Lung (tissue), 12 donors: Measurements from ENCODE around the gene ERP27. TPM values are rescaled to one million over a fixed set of nuclear protein-coding genes. Genes with fewer than 3 reads are reported as not detected.

Experiments
- ATAC-seq: fragments of 200-7000 bp; cut with Tn5 transposase; one replicate; pipeline ENCODE4 v1.9.1; 2020; ENCODE audit warnings: moderate number of reproducible peaks; ENCODE audit not compliant: insufficient read depth, low FRiP score
- DNase-seq, 3 donors: peaks; one replicate each; pipeline ENCODE4 v3.0.0-alpha.2; 2013 to 2017
- H3K27ac ChIP-seq, 2 donors: one replicate each; pipeline ENCODE4 v1.5.1; 2013; ENCODE audit warnings: mild to moderate bottlenecking in 2 of 2, moderate library complexity in 2 of 2, control low read depth in 1 of 2, inconsistent platforms in 1 of 2, low read depth in 1 of 2, low read length in 1 of 2
- H3K27me3 ChIP-seq, 3 donors: one replicate each; pipeline ENCODE4 v1.5.1; 2013; ENCODE audit warnings: low read length in 2 of 3; ENCODE audit not compliant: control insufficient read depth in 3 of 3, insufficient read depth in 3 of 3
- H3K36me3 ChIP-seq, 4 donors: one replicate each; pipeline ENCODE4 v1.5.1; 2013; ENCODE audit warnings: low read length in 4 of 4, mild to moderate bottlenecking in 1 of 4, moderate library complexity in 1 of 4; ENCODE audit not compliant: control insufficient read depth in 4 of 4, insufficient read depth in 4 of 4
- H3K4me1 ChIP-seq, 5 donors: one replicate each; pipeline ENCODE4 v1.5.1; 2013; ENCODE audit warnings: low read length in 5 of 5, mild to moderate bottlenecking in 2 of 5, moderate library complexity in 1 of 5; ENCODE audit not compliant: control insufficient read depth in 5 of 5, insufficient read depth in 5 of 5
- H3K4me3 ChIP-seq: one replicate; pipeline ENCODE4 v1.5.1; 2013; ENCODE audit warnings: mild to moderate bottlenecking, control low read depth, moderate library complexity
- H3K9ac ChIP-seq, 2 donors: one replicate each; pipeline ENCODE4 v1.5.1; 2013; ENCODE audit warnings: low read length in 2 of 2, control low read depth in 1 of 2; ENCODE audit not compliant: insufficient read depth in 1 of 2
- H3K9me3 ChIP-seq, 4 donors: one replicate each; pipeline ENCODE4 v1.5.1; 2013; ENCODE audit warnings: low read length in 3 of 4, mild to moderate bottlenecking in 1 of 4, moderate library complexity in 1 of 4; ENCODE audit not compliant: control insufficient read depth in 4 of 4, insufficient read depth in 3 of 4
- WGBS, 2 donors: extraction: QIAGEN DNeasy Blood & Tissue Kit; methylation state at CpG; one replicate each; pipeline ENCODE4 v1.1.7; 2013; 5-methylcytosine and 5-hydroxymethylcytosine counted together
- polyA plus RNA-seq, 2 donors: library from polyadenylated mRNA; stranded (reverse); fragments of 200-250 nt; gene quantifications; one replicate each; pipeline ENCODE4 v1.2.1, GENCODE V29; 2013
- total RNA-seq, 2 donors: library from RNA; depleted of rRNA in 1 of 2; stranded (reverse); fragments of >200 nt in 1 of 2; gene quantifications; one replicate each; pipeline ENCODE4 v1.2.1, GENCODE V29; 2014 to 2021
- TF ChIP-seq, protein P1 (sequence below): IDR thresholded peaks from 2 replicates; pipeline ENCODE4 v1.5.1; 2012; ENCODE audit warnings: mild to moderate bottlenecking; ENCODE audit errors: control extremely low read depth, extremely low read depth
- donor health status: control.
- donor health status: control.
- donor health status: Bipolar disorder and iron deficiency.
- donor health status: healthy.
- donor health status: DM: yes; HTN: yes; CAD: no.

Gene ERP27
- total and polyA plus RNA-seq, 4 donors: 1.9 to 64.6 (median 10.4) TPM

DNA sequence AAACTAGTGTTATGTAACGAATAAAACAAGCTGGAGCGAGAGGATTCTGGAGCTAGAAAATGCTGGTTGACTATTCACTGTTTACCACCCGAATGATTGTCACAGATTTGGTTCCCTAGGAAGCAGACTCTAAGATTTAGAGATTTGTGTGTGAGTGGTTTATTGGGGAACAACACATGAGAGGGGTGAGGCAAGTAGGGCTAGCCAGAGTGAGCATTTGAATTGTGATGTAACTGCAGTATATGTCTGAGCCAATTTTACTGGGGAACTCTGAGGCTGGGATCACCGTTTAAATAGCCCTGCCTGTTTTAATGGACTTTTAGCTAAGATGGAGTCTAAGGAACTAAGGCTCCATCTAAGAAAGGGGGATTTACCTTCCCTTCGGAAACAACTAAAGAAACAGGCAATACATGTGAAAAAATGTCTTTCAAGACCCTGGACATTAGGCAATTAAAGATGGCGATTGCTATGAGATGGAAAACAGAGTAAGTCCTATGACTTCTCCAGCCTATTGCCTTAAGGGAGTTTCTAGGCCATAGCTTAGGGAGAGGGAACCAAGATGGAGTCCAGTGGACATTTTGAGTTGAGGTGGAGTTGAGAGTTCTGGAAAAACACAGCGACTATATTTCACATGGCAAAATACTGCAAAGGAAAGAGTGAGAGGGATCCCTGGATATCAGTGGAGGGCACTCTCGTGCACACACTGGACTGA lies 59.0 kb downstream of the ERP27 start:
- no peak for DNase-seq
- H3K9ac ChIP-seq: no peak overlapping the region
- H3K27me3 ChIP-seq: no peaks in the 10 kb centered on the region
- H3K36me3 ChIP-seq: peaks cover 0 to 1% (median 0%) of the 10 kb centered on the region in 4 donors
- H3K4me3 ChIP-seq: no peak overlapping the region
- H3K9me3 ChIP-seq: no peaks in the 10 kb centered on the region
- WGBS, 2 donors: 93 to 94% methylated on average over 8 of the region's 8 CpGs
- H3K27ac ChIP-seq: no peak overlapping the region
- peaks cover 0 to 15% (median 1%) of the 10 kb centered on the region in 5 donors for H3K4me1 ChIP-seq
- no peak for ATAC-seq
- TF ChIP-seq, protein P1, sequence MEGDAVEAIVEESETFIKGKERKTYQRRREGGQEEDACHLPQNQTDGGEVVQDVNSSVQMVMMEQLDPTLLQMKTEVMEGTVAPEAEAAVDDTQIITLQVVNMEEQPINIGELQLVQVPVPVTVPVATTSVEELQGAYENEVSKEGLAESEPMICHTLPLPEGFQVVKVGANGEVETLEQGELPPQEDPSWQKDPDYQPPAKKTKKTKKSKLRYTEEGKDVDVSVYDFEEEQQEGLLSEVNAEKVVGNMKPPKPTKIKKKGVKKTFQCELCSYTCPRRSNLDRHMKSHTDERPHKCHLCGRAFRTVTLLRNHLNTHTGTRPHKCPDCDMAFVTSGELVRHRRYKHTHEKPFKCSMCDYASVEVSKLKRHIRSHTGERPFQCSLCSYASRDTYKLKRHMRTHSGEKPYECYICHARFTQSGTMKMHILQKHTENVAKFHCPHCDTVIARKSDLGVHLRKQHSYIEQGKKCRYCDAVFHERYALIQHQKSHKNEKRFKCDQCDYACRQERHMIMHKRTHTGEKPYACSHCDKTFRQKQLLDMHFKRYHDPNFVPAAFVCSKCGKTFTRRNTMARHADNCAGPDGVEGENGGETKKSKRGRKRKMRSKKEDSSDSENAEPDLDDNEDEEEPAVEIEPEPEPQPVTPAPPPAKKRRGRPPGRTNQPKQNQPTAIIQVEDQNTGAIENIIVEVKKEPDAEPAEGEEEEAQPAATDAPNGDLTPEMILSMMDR: no peak

DNA sequence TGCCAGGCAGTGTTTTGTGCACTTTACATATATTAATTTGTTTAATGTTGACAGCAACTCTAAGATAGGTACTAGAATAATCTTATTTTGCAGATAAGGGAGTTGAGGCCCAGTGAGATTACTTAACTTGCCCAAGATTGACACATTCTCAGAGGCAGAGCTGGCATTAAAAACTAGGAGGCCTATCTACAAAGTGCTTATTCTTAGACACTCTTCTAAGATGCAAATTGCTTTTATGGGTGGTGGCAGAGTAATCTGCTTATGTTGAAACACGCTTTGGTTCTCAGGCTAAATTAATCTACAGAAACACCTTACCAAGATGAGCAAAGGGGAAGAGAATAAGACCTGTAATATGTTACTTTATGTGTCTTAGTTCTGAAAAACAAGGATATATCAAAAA lies 59.8 kb downstream of the ERP27 start:
- H3K27me3 ChIP-seq: no peaks in the 10 kb centered on the region
- TF ChIP-seq, protein P1: no peak
- no peak overlapping the region for H3K4me3 ChIP-seq
- no peak for ATAC-seq
- H3K9ac ChIP-seq: no peak overlapping the region
- no peaks in the 10 kb centered on the region for H3K9me3 ChIP-seq
- 86 to 88% methylated on average over 1 of the region's 1 CpG for WGBS, 2 donors
- no peak for DNase-seq
- peaks cover 0 to 7% (median 0%) of the 10 kb centered on the region in 5 donors for H3K4me1 ChIP-seq
- H3K27ac ChIP-seq: no peak overlapping the region
- H3K36me3 ChIP-seq: peaks cover 0 to 1% (median 0%) of the 10 kb centered on the region in 4 donors

DNA sequence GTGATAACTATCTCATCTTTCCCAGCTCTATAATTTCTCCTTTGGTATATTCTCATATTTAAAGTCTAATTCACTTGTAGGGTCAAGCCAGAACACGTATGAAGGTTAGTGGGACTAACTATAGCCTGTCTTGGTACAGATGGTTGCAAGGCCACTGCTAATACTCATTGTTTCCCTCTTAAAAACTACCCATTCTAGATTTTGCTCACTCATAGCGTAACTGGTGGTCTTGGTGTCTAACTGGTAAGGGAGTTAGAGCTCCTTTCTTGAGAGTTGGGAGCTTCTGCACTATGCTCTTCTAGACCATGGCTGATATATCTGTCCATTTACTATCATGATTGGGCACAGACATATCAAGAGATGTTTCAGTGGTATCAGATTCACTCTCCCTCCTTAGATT lies 61.5 kb downstream of the ERP27 start:
- H3K9me3 ChIP-seq: no peaks in the 10 kb centered on the region
- TF ChIP-seq, protein P1: no peak
- H3K4me3 ChIP-seq: no peak overlapping the region
- ATAC-seq: no peak
- no peaks in the 10 kb centered on the region for H3K36me3 ChIP-seq
- H3K27me3 ChIP-seq: no peaks in the 10 kb centered on the region
- WGBS, 2 donors: 47 to 95% methylated on average over 2 of the region's 2 CpGs
- no peak overlapping the region for H3K9ac ChIP-seq
- DNase-seq: no peak
- no peak overlapping the region for H3K27ac ChIP-seq
- H3K4me1 ChIP-seq: no peaks in the 10 kb centered on the region

DNA sequence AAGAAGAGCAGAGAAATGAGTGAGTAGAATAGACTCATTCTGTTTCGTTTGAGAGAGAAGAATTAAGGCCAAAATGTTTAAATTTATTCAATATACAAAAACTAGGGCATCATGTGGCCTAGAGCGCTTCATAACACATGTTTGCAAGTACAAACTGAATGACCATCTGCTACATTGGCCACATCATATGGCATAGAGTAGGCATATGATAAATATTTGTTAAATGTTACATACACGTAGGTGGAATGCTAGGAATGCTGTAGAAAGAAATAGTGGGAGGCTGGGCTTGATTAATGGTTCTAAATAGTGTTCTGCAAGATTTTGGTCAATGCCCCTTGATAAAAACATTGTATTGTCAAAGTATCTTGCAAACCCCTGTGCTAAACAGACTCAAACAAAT lies 63.5 kb downstream of the ERP27 start:
- Histone ChIP-seq H3K27me3 (no peaks in the 10 kb centered on the region), H3K4me1 (no peaks in the 10 kb centered on the region), H3K9me3 (no peaks in the 10 kb centered on the region), H3K27ac (no peak overlapping the region), H3K4me3 (no peak overlapping the region), H3K36me3 (no peaks in the 10 kb centered on the region), H3K9ac (no peak overlapping the region)
- TF ChIP-seq, protein P1: no peak
- no peak for ATAC-seq
- 73 to 86% methylated on average over 3 of the region's 3 CpGs for WGBS, 2 donors
- no peak for DNase-seq
